Mesenchymal stem cell (in vitro differentiated cells and primary cell): Measurements from ENCODE around the gene RAB3GAP1.

ENCODE experiments used
- DNase-seq: peaks from one replicate; pipeline ENCODE4 v3.0.0-alpha.2; 2013
- H2AFZ ChIP-seq: one replicate; pipeline ENCODE4 v1.6.1; 2013; ENCODE audit warnings: low read depth, mild to moderate bottlenecking, control low read depth, inconsistent platforms, low read length, moderate library complexity
- H2AK5ac ChIP-seq: 2 replicates; pipeline ENCODE4 v1.6.1; 2013; ENCODE audit warnings: low read length, moderate library complexity, mild to moderate bottlenecking, inconsistent platforms; ENCODE audit not compliant: severe bottlenecking
- H2BK120ac ChIP-seq: one replicate; pipeline ENCODE4 v1.6.1; 2013; ENCODE audit warnings: low read depth, mild to moderate bottlenecking, inconsistent platforms, low read length, moderate library complexity
- H2BK12ac ChIP-seq, 2 experiments: one replicate each; pipeline ENCODE4 v1.6.1; 2013; ENCODE audit warnings: inconsistent platforms in 2 of 2, low read length in 2 of 2, mild to moderate bottlenecking in 2 of 2, moderate library complexity in 2 of 2, control low read depth in 1 of 2
- H2BK15ac ChIP-seq: one replicate; pipeline ENCODE4 v1.6.1; 2013; ENCODE audit warnings: mild to moderate bottlenecking, low read depth, inconsistent platforms; ENCODE audit not compliant: poor library complexity, severe bottlenecking
- H2BK5ac ChIP-seq: 2 replicates; pipeline ENCODE4 v1.6.1; 2013; ENCODE audit warnings: low read depth, mild to moderate bottlenecking, low read length, control low read depth, inconsistent platforms; ENCODE audit not compliant: poor library complexity, severe bottlenecking
- H3K14ac ChIP-seq, 2 experiments: one replicate each; pipeline ENCODE4 v1.6.1; 2013; ENCODE audit warnings: inconsistent platforms in 2 of 2, low read length in 2 of 2, control low read depth in 1 of 2, mild to moderate bottlenecking in 1 of 2, moderate library complexity in 1 of 2
- H3K18ac ChIP-seq, 2 experiments: one replicate each; pipeline ENCODE4 v1.6.1; 2013; ENCODE audit warnings: inconsistent platforms in 2 of 2, low read length in 2 of 2, control low read depth in 1 of 2, low read depth in 1 of 2, mild to moderate bottlenecking in 1 of 2
- H3K23ac ChIP-seq, 2 experiments: one replicate each; pipeline ENCODE4 v1.6.1; 2013; ENCODE audit warnings: inconsistent platforms in 2 of 2, low read length in 2 of 2, mild to moderate bottlenecking in 2 of 2, moderate library complexity in 2 of 2, control low read depth in 1 of 2
- H3K27ac ChIP-seq: 2 replicates; pipeline ENCODE4 v1.5.1; 2013; ENCODE audit warnings: mild to moderate bottlenecking, moderate library complexity, low read length, control low read depth, inconsistent platforms; ENCODE audit not compliant: poor library complexity, severe bottlenecking
- H3K27me3 ChIP-seq, 2 experiments: 2 replicates each; pipeline versions ENCODE4 v1.6.1 to v1.7.0; 2013; ENCODE audit warnings: low read length in 2 of 2, mild to moderate bottlenecking in 2 of 2, moderate library complexity in 2 of 2, control low read depth in 1 of 2, inconsistent platforms in 1 of 2; ENCODE audit not compliant: control insufficient read depth in 1 of 2, insufficient read depth in 1 of 2
- H3K36me3 ChIP-seq, 2 experiments: 2 replicates each; pipeline versions ENCODE4 v1.6.1 to v1.7.0; 2013; ENCODE audit warnings: low read length in 2 of 2, control low read depth in 1 of 2, inconsistent platforms in 1 of 2, low read depth in 1 of 2, mild to moderate bottlenecking in 1 of 2; ENCODE audit not compliant: insufficient read depth in 2 of 2, control insufficient read depth in 1 of 2
- H3K4ac ChIP-seq, 2 experiments: one replicate each; pipeline ENCODE4 v1.6.1; 2013; ENCODE audit warnings: inconsistent platforms in 2 of 2, low read length in 2 of 2, mild to moderate bottlenecking in 2 of 2, moderate library complexity in 2 of 2, control low read depth in 1 of 2, low read depth in 1 of 2
- H3K4me1 ChIP-seq: 2 replicates; pipeline ENCODE4 v1.6.1; 2013; ENCODE audit warnings: low read depth, low read length, control low read depth; ENCODE audit not compliant: control insufficient read depth, insufficient read depth
- H3K4me2 ChIP-seq: 2 replicates; pipeline ENCODE4 v1.6.1; 2013; ENCODE audit warnings: low read length, mild to moderate bottlenecking, inconsistent platforms; ENCODE audit not compliant: poor library complexity, severe bottlenecking
- H3K4me3 ChIP-seq, 2 experiments: 2 replicates each; pipeline versions ENCODE4 v1.5.1 to v1.7.0; 2013; ENCODE audit warnings: low read length in 2 of 2, mild to moderate bottlenecking in 2 of 2, control low read depth in 1 of 2, low read depth in 1 of 2; ENCODE audit not compliant: insufficient read depth in 1 of 2
- H3K79me1 ChIP-seq: replicated peaks from 2 replicates; pipeline ENCODE4 v1.6.1; 2013; ENCODE audit warnings: mild to moderate bottlenecking, control low read depth, low read length, inconsistent platforms; ENCODE audit not compliant: poor library complexity, severe bottlenecking
- H3K9ac ChIP-seq: 2 replicates; pipeline ENCODE4 v1.7.0; 2013; ENCODE audit warnings: mild to moderate bottlenecking, low read length, moderate library complexity
- H3K9me3 ChIP-seq: 2 replicates; pipeline ENCODE4 v1.7.0; 2013; ENCODE audit warnings: mild to moderate bottlenecking, low read length; ENCODE audit not compliant: control insufficient read depth
- H4K8ac ChIP-seq: one replicate; pipeline ENCODE4 v1.6.1; 2013; ENCODE audit warnings: inconsistent platforms, mild to moderate bottlenecking, low read length, moderate library complexity
- H4K91ac ChIP-seq: one replicate; pipeline ENCODE4 v1.6.1; 2013; ENCODE audit warnings: mild to moderate bottlenecking, low read length, inconsistent platforms
- WGBS: methylation state at CpG from one replicate; pipeline ENCODE4 v1.1.7; 2013; ENCODE audit warnings: mixed read lengths; 5-methylcytosine and 5-hydroxymethylcytosine counted together

Gene RAB3GAP1

DNA sequence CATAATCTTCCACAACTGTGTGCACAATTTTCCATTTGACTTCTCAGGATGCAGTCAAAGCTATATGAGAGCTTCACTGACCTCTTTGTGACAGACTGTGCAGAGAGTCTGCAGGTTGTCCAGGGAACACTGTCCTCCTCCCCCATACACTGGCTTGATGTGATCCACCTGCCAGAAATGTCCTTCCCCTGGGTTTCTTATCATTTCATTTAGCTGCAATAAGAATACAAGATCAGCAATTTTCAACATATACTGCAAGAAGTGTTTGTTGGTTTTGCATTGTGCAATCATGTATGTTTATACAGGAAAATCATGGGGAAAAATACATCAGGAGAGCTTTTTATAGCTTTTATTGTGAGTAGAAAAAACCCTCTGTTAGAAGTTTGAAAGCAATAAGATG lies 150.7 kb downstream of the RAB3GAP1 start:
- Histone ChIP-seq H3K23ac (no peak overlapping the region), H3K79me1 (no peaks in the 10 kb centered on the region), H3K36me3 (no peaks in the 10 kb centered on the region), H4K8ac (no peak overlapping the region), H2AK5ac (no peak overlapping the region), H4K91ac (no peak overlapping the region), H2BK120ac (no peak overlapping the region), H3K18ac (no peak overlapping the region), H3K9me3 (no peaks in the 10 kb centered on the region), H3K4me3 (no peak overlapping the region), H3K4me1 (no peaks in the 10 kb centered on the region), H3K9ac (no peak overlapping the region), H2BK12ac (no peak overlapping the region), H3K4ac (no peak overlapping the region), H3K27me3 (no peaks in the 10 kb centered on the region), H2BK15ac (no peak overlapping the region), H3K4me2 (no peak overlapping the region), H2AFZ (no peak overlapping the region), H3K27ac (no peak overlapping the region), H3K14ac (no peak overlapping the region), H2BK5ac (no peak overlapping the region)
- peak; percentile 19 for DNase-seq

- H4K91ac ChIP-seq = no peak overlapping the region
- H3K4me1 ChIP-seq = no peaks in the 10 kb centered on the region
- DNase-seq = no peak
Observed at GRCh38 chr2:135203944-135204343, 151.9 kb downstream of the RAB3GAP1 start.

GRCh38 chr2:135208016-135208415 lies 155.9 kb downstream of the RAB3GAP1 start:
- Histone ChIP-seq H3K9me3 (no peaks in the 10 kb centered on the region), H2AK5ac (no peak overlapping the region), H3K79me1 (no peaks in the 10 kb centered on the region), H2AFZ (no peak overlapping the region), H3K27ac (no peak overlapping the region), H2BK15ac (no peak overlapping the region), H3K36me3 (no peaks in the 10 kb centered on the region), H3K4me2 (no peak overlapping the region), H3K23ac (no peak overlapping the region), H3K18ac (no peak overlapping the region), H2BK120ac (no peak overlapping the region), H2BK5ac (no peak overlapping the region), H4K91ac (no peak overlapping the region), H3K9ac (no peak overlapping the region), H3K4ac (no peak overlapping the region), H3K4me3 (no peak overlapping the region), H2BK12ac (no peak overlapping the region), H3K27me3 (no peaks in the 10 kb centered on the region), H3K4me1 (no peaks in the 10 kb centered on the region), H4K8ac (no peak overlapping the region), H3K14ac (no peak overlapping the region)
- no peak for DNase-seq
- WGBS = 78% methylated on average over 2 of the region's 2 CpGs

More at GRCh38 chr2:135203944-135204343, 151.9 kb downstream of the RAB3GAP1 start:
- Histone ChIP-seq H3K4ac (no peak overlapping the region), H3K9me3 (no peaks in the 10 kb centered on the region), H3K4me2 (no peak overlapping the region), H2BK5ac (no peak overlapping the region), H3K27ac (no peak overlapping the region), H2BK12ac (no peak overlapping the region), H3K27me3 (no peaks in the 10 kb centered on the region), H3K9ac (no peak overlapping the region), H3K79me1 (no peaks in the 10 kb centered on the region), H2BK15ac (no peak overlapping the region), H4K8ac (no peak overlapping the region), H3K36me3 (no peaks in the 10 kb centered on the region), H3K18ac (no peak overlapping the region), H2AK5ac (no peak overlapping the region), H2BK120ac (no peak overlapping the region), H3K23ac (no peak overlapping the region), H3K14ac (no peak overlapping the region), H2AFZ (no peak overlapping the region), H3K4me3 (no peak overlapping the region)
- 95% methylated on average over 3 of the region's 3 CpGs for WGBS

DNA sequence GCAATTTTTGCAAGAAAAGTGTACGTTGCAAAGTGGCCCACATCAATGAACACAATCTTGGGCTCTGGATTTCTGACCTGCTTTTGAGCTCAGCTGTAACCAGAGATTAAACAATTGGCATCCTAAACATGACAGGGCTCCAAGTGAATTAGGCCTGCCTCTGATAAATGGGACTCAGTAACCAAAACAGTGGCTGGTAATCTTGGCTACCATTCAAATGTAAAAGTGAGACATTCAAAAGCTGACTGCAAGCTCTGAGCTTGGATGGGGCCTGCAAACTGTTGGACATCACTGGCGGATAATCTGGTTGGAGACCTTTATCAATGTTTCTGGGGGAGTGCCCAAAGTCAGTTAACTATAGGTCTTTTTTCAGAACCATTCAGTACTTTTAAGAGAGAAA lies 160.7 kb downstream of the RAB3GAP1 start:
- H2BK120ac ChIP-seq = no peak overlapping the region
- H2BK12ac ChIP-seq = no peak overlapping the region

More for the DNA sequence above, 160.7 kb downstream of the RAB3GAP1 start:
- Histone ChIP-seq H3K18ac (no peak overlapping the region), H2AK5ac (no peak overlapping the region), H3K79me1 (no peaks in the 10 kb centered on the region), H2BK15ac (no peak overlapping the region), H4K91ac (no peak overlapping the region), H3K23ac (no peak overlapping the region), H3K9ac (no peak overlapping the region), H2AFZ (no peak overlapping the region), H3K4me2 (no peak overlapping the region), H4K8ac (no peak overlapping the region), H2BK5ac (no peak overlapping the region), H3K27me3 (no peaks in the 10 kb centered on the region), H3K9me3 (no peaks in the 10 kb centered on the region), H3K4ac (no peak overlapping the region), H3K27ac (no peak overlapping the region), H3K4me3 (no peak overlapping the region), H3K36me3 (peaks cover 0 to 3% of the 10 kb centered on the region in 2 experiments), H3K4me1 (no peaks in the 10 kb centered on the region), H3K14ac (no peak overlapping the region)
- WGBS = 95% methylated on average over 2 of the region's 2 CpGs
- no peak for DNase-seq
